Fibroblast of lung (primary cell): ENCODE data around the gene DNAJA1. TPM values are rescaled to one million over a fixed set of nuclear protein-coding genes. Genes with fewer than 3 reads are reported as not detected.
"Not testable (repeated sequence)": the region's sequence is repeated elsewhere in the genome, so short reads cannot be mapped to it uniquely, and the experiment has no call there.

Source experiments
- DNase-seq, 2 donors: peaks; one replicate each; pipeline versions ENCODE4 v3.0.0 to v3.0.0-alpha.2; 2010; ENCODE audit warnings: low read depth in 2 of 2
- H2AFZ ChIP-seq: 2 replicates; pipeline ENCODE4 v1.5.1; 2012; ENCODE audit warnings: low read length, control low read depth, inconsistent platforms
- H3K27ac ChIP-seq: 2 replicates; pipeline ENCODE4 v1.5.1; 2011; ENCODE audit warnings: low read length, control low read depth; ENCODE audit not compliant: insufficient read depth
- H3K27me3 ChIP-seq: 2 replicates; pipeline ENCODE4 v1.5.1; 2011; ENCODE audit warnings: mild to moderate bottlenecking, low read length; ENCODE audit not compliant: control insufficient read depth, insufficient read depth
- H3K36me3 ChIP-seq: 2 replicates; pipeline ENCODE4 v1.5.1; 2011; ENCODE audit warnings: low read length; ENCODE audit not compliant: control insufficient read depth, insufficient read depth
- H3K4me1 ChIP-seq: 2 replicates; pipeline ENCODE4 v1.5.1; 2011; ENCODE audit warnings: low read length; ENCODE audit not compliant: control insufficient read depth, insufficient read depth; ENCODE audit errors: extremely low read depth
- H3K4me2 ChIP-seq: 2 replicates; pipeline ENCODE4 v1.5.1; 2011; ENCODE audit warnings: low read length, control low read depth; ENCODE audit not compliant: insufficient read depth; ENCODE audit errors: extremely low read depth
- H3K4me3 ChIP-seq, 4 experiments: fragments of 200-600 bp in 1 of 4; sonication (generic) in 1 of 4; replicated peaks in 1 of 4; 2 replicates each; pipeline ENCODE4 v1.5.1; 2011 to 2016; ENCODE audit warnings: low read length in 4 of 4, low read depth in 3 of 4, mild to moderate bottlenecking in 3 of 4, control low read depth in 2 of 4, inconsistent platforms in 1 of 4, mixed read lengths in 1 of 4; ENCODE audit not compliant: insufficient read depth in 1 of 4; ENCODE audit errors: control extremely low read depth in 1 of 4
- H3K79me2 ChIP-seq: 2 replicates; pipeline ENCODE4 v1.5.1; 2012; ENCODE audit warnings: mild to moderate bottlenecking, low read length, inconsistent platforms; ENCODE audit not compliant: control insufficient read depth, insufficient read depth
- H3K9ac ChIP-seq: 2 replicates; pipeline ENCODE4 v1.5.1; 2011; ENCODE audit warnings: mild to moderate bottlenecking, low read length, control low read depth; ENCODE audit not compliant: insufficient read depth
- H3K9me3 ChIP-seq: 2 replicates; pipeline ENCODE4 v1.5.1; 2012; ENCODE audit warnings: low read depth, low read length; ENCODE audit not compliant: control insufficient read depth, insufficient read depth
- H4K20me1 ChIP-seq: 2 replicates; pipeline ENCODE4 v1.5.1; 2011; ENCODE audit warnings: low read length; ENCODE audit not compliant: control insufficient read depth, insufficient read depth; ENCODE audit errors: extremely low read depth
- CTCF ChIP-seq, 2 donors: IDR thresholded peaks in 1 of 2; conservative IDR thresholded peaks in 1 of 2; 1 replicate in 1 of 2; 2 replicates in 1 of 2; pipeline ENCODE4 v1.5.1; 2011 to 2012; ENCODE audit warnings: low read length in 2 of 2, control low read depth in 1 of 2, inconsistent platforms in 1 of 2, low read depth in 1 of 2, mild to moderate bottlenecking in 1 of 2
- EZH2 ChIP-seq: IDR thresholded peaks from 2 replicates; pipeline ENCODE4 v1.5.1; 2012; ENCODE audit warnings: low read length, control low read depth, mild to moderate bottlenecking; ENCODE audit errors: missing control alignments
- polyA plus RNA-seq, 2 donors: library from polyadenylated mRNA; depleted of rRNA in 1 of 2; stranded (reverse) in 1 of 2; unstranded in 1 of 2; fragments of >200 nt; gene quantifications; 2 replicates each; pipeline ENCODE4 v1.2.1, GENCODE V29; 2011 to 2012; ENCODE audit warnings: missing spikeins in 1 of 2
- total RNA-seq: library from RNA; depleted of rRNA; stranded (reverse); fragments of >200 nt; gene quantifications from 2 replicates; pipeline ENCODE4 v1.2.1, GENCODE V29; 2014

DNAJA1 gene
- total and polyA plus RNA-seq, 2 donors (not counting 1 experiment from before 2014, with no cell fraction given) = 116 to 163 TPM

GRCh38 chr9:32989660-32990059 lies 35.4 kb upstream of the DNAJA1 start:
- no peak overlapping the region for H2AFZ ChIP-seq

GRCh38 chr9:32991897-32992594 lies 33.0 kb upstream of the DNAJA1 start:
- H4K20me1 ChIP-seq = no peaks in the 10 kb centered on the region
- H3K4me3 ChIP-seq = no peak overlapping the region
- peaks cover 5% of the 10 kb centered on the region for H3K36me3 ChIP-seq
- H2AFZ ChIP-seq = no peak overlapping the region
- H3K9me3 ChIP-seq = no peaks in the 10 kb centered on the region
- peak in 1 of 2 donors; percentile 32 for DNase-seq
- H3K79me2 ChIP-seq = peaks cover 9% of the 10 kb centered on the region
- H3K9ac ChIP-seq = no peak overlapping the region
- no peak overlapping the region for H3K27ac ChIP-seq
- no peaks in the 10 kb centered on the region for H3K27me3 ChIP-seq
- H3K4me1 ChIP-seq = no peaks in the 10 kb centered on the region
- no peak overlapping the region for H3K4me2 ChIP-seq
- TF ChIP-seq CTCF (conservative IDR thresholded peaks at IDR 0.05 in 1 of 2, IDR thresholded peaks at IDR 0.05 in 1 of 2; ENCODE audit: low read depth in 1 of 2, low read length in 2 of 2) (no peak), EZH2 (no peak)

More at GRCh38 chr9:32989660-32990059, 35.4 kb upstream of the DNAJA1 start:
- Histone ChIP-seq H3K4me3 (no peak overlapping the region), H3K4me1 (no peaks in the 10 kb centered on the region), H3K36me3 (peaks cover 5% of the 10 kb centered on the region), H3K79me2 (peaks cover 7% of the 10 kb centered on the region), H3K9me3 (no peaks in the 10 kb centered on the region), H3K27ac (no peak overlapping the region), H3K27me3 (no peaks in the 10 kb centered on the region), H4K20me1 (no peaks in the 10 kb centered on the region), H3K4me2 (no peak overlapping the region), H3K9ac (no peak overlapping the region)
- peak in 1 of 2 donors; percentile 37 for DNase-seq
- TF ChIP-seq EZH2 = no peak
- no peak for TF ChIP-seq CTCF (conservative IDR thresholded peaks at IDR 0.05 in 1 of 2, IDR thresholded peaks at IDR 0.05 in 1 of 2; ENCODE audit: low read depth in 1 of 2, low read length in 2 of 2)

GRCh38 chr9:32992595-32993238 lies 32.4 kb upstream of the DNAJA1 start:
- H3K9ac ChIP-seq = no peak overlapping the region
- peaks cover 13% of the 10 kb centered on the region for H3K79me2 ChIP-seq
- DNase-seq = no peak
- no peak overlapping the region for H3K27ac ChIP-seq
- TF ChIP-seq EZH2 = no peak
- no peak for TF ChIP-seq CTCF (conservative IDR thresholded peaks at IDR 0.05 in 1 of 2, IDR thresholded peaks at IDR 0.05 in 1 of 2; ENCODE audit: low read depth in 1 of 2, low read length in 2 of 2)
- H3K4me2 ChIP-seq = no peak overlapping the region
- no peak overlapping the region for H3K4me3 ChIP-seq
- H3K36me3 ChIP-seq = peaks cover 5% of the 10 kb centered on the region
- H3K27me3 ChIP-seq = no peaks in the 10 kb centered on the region
- H2AFZ ChIP-seq = no peak overlapping the region
- no peaks in the 10 kb centered on the region for H4K20me1 ChIP-seq
- H3K4me1 ChIP-seq = no peaks in the 10 kb centered on the region
- H3K9me3 ChIP-seq = no peaks in the 10 kb centered on the region

GRCh38 chr9:33000682-33001055 lies 24.4 kb upstream of the DNAJA1 start:
- peak overlapping the region; percentile 97 for H3K27ac ChIP-seq
- peak overlapping the region; percentile 84 to 99 (median 90) for H3K4me3 ChIP-seq
- peak; percentile 7 to 16 for DNase-seq
- not testable (repeated sequence) for H3K4me1 ChIP-seq, H3K27me3 ChIP-seq, H4K20me1 ChIP-seq, H2AFZ ChIP-seq, H3K36me3 ChIP-seq, H3K9me3 ChIP-seq
- peaks cover 28% of the 10 kb centered on the region for H3K79me2 ChIP-seq
- H3K4me2 ChIP-seq = peak overlapping the region; percentile 80
- H3K9ac ChIP-seq = peak overlapping the region; percentile 74
